ENCODE data around the gene ZNF333.

Gene ZNF333

GRCh38 chr19:14659874-14660489 is 29.9 kb upstream of the ZNF333 start:
- H3K9me3 ChIP-seq (ENCODE audit: control extremely low read depth in 1 of 5, control insufficient read depth in 4 of 5, insufficient read depth in 2 of 5, low read depth in 1 of 5, low read length in 4 of 5) = no peaks in the 10 kb centered on the region
- POLR2A ChIA-PET = no interaction called here
- CTCF ChIA-PET = interaction anchor here (1.3 kb wide), 1 partner anchor 86 kb away, joined by 4 read pairs; no protein-coding TSS in a partner anchor
- peaks cover 0 to 14% (median 9%) of the 10 kb centered on the region in 4 experiments for H3K4me1 ChIP-seq (ENCODE audit: control extremely low read depth in 1 of 4, control insufficient read depth in 4 of 4, insufficient read depth in 4 of 4, low read length in 3 of 4)
- H3K36me3 ChIP-seq (ENCODE audit: control insufficient read depth in 4 of 4, insufficient read depth in 4 of 4, low read length in 3 of 4) = no peaks in the 10 kb centered on the region
- H3K27ac ChIP-seq (ENCODE audit: insufficient read depth in 1 of 2, low read depth in 1 of 2, low read length in 2 of 2, poor library complexity in 1 of 2, severe bottlenecking in 2 of 2) = no peak overlapping the region
- no peak for DNase-seq
- no peaks in the 10 kb centered on the region for H3K27me3 ChIP-seq (replicated peaks in 2 of 5; ENCODE audit: control insufficient read depth in 4 of 5, insufficient read depth in 5 of 5, low read length in 4 of 5)
- no peak overlapping the region for H3K4me3 ChIP-seq (ENCODE audit: control insufficient read depth in 1 of 7, extremely low read depth in 1 of 7, insufficient read depth in 4 of 7, low read depth in 2 of 7, low read length in 6 of 7)
- no CpG with 5 or more reads among the region's 6 CpGs for WGBS (ENCODE audit: insufficient coverage)

- H3K9me3 ChIP-seq (ENCODE audit: control extremely low read depth in 1 of 5, control insufficient read depth in 4 of 5, insufficient read depth in 2 of 5, low read depth in 1 of 5, low read length in 4 of 5) = no peaks in the 10 kb centered on the region
- H3K4me3 ChIP-seq (ENCODE audit: control insufficient read depth in 1 of 7, extremely low read depth in 1 of 7, insufficient read depth in 4 of 7, low read depth in 2 of 7, low read length in 6 of 7) = no peak overlapping the region
- no peaks in the 10 kb centered on the region for H3K36me3 ChIP-seq (ENCODE audit: control insufficient read depth in 4 of 4, insufficient read depth in 4 of 4, low read length in 3 of 4)
- CTCF ChIA-PET = no interaction called here
- 12% methylated on average over 4 of the region's 12 CpGs for WGBS (ENCODE audit: insufficient coverage)
- no peak overlapping the region for H3K27ac ChIP-seq (ENCODE audit: insufficient read depth in 1 of 2, low read depth in 1 of 2, low read length in 2 of 2, poor library complexity in 1 of 2, severe bottlenecking in 2 of 2)
- peak; percentile 40 to 49 (median 44) for DNase-seq
- no peaks in the 10 kb centered on the region for H3K27me3 ChIP-seq (replicated peaks in 2 of 5; ENCODE audit: control insufficient read depth in 4 of 5, insufficient read depth in 5 of 5, low read length in 4 of 5)
- peaks cover 0 to 14% (median 9%) of the 10 kb centered on the region in 4 experiments for H3K4me1 ChIP-seq (ENCODE audit: control extremely low read depth in 1 of 4, control insufficient read depth in 4 of 4, insufficient read depth in 4 of 4, low read length in 3 of 4)
- POLR2A ChIA-PET = no interaction called here
Observed at GRCh38 chr19:14661372-14661924, 28.4 kb upstream of the ZNF333 start.

GRCh38 chr19:14669940-14670339 is 19.9 kb upstream of the ZNF333 start:
- CTCF ChIA-PET = interaction anchor here (1.1 kb wide), 1 partner anchor 15 kb away, joined by 5 read pairs; no protein-coding TSS in a partner anchor
- POLR2A ChIA-PET = no interaction called here
- WGBS (ENCODE audit: insufficient coverage) = 82% methylated on average over 2 of the region's 3 CpGs
- no peak for DNase-seq
- H3K4me1 ChIP-seq (ENCODE audit: control extremely low read depth in 1 of 4, control insufficient read depth in 4 of 4, insufficient read depth in 4 of 4, low read length in 3 of 4) = peaks cover 0 to 14% (median 10%) of the 10 kb centered on the region in 4 experiments
- no peak overlapping the region for H3K4me3 ChIP-seq (ENCODE audit: control insufficient read depth in 1 of 7, extremely low read depth in 1 of 7, insufficient read depth in 4 of 7, low read depth in 2 of 7, low read length in 6 of 7)
- no peak overlapping the region for H3K27ac ChIP-seq (ENCODE audit: insufficient read depth in 1 of 2, low read depth in 1 of 2, low read length in 2 of 2, poor library complexity in 1 of 2, severe bottlenecking in 2 of 2)
- H3K9me3 ChIP-seq (ENCODE audit: control extremely low read depth in 1 of 5, control insufficient read depth in 4 of 5, insufficient read depth in 2 of 5, low read depth in 1 of 5, low read length in 4 of 5) = peaks cover 0 to 7% (median 6%) of the 10 kb centered on the region in 5 experiments
- no peaks in the 10 kb centered on the region for H3K36me3 ChIP-seq (ENCODE audit: control insufficient read depth in 4 of 4, insufficient read depth in 4 of 4, low read length in 3 of 4)
- H3K27me3 ChIP-seq (replicated peaks in 2 of 5; ENCODE audit: control insufficient read depth in 4 of 5, insufficient read depth in 5 of 5, low read length in 4 of 5) = no peaks in the 10 kb centered on the region

- no peaks in the 10 kb centered on the region for H3K36me3 ChIP-seq (ENCODE audit: control insufficient read depth in 4 of 4, insufficient read depth in 4 of 4, low read length in 3 of 4)
- CTCF ChIA-PET = interaction anchor here (1.1 kb wide), 1 partner anchor 15 kb away, joined by 5 read pairs; no protein-coding TSS in a partner anchor
- POLR2A ChIA-PET = no interaction called here
- H3K9me3 ChIP-seq (ENCODE audit: control extremely low read depth in 1 of 5, control insufficient read depth in 4 of 5, insufficient read depth in 2 of 5, low read depth in 1 of 5, low read length in 4 of 5) = peaks cover 0 to 7% (median 6%) of the 10 kb centered on the region in 5 experiments
- no peak overlapping the region for H3K27ac ChIP-seq (ENCODE audit: insufficient read depth in 1 of 2, low read depth in 1 of 2, low read length in 2 of 2, poor library complexity in 1 of 2, severe bottlenecking in 2 of 2)
- no peaks in the 10 kb centered on the region for H3K27me3 ChIP-seq (replicated peaks in 2 of 5; ENCODE audit: control insufficient read depth in 4 of 5, insufficient read depth in 5 of 5, low read length in 4 of 5)
- peaks cover 0 to 17% (median 11%) of the 10 kb centered on the region in 4 experiments for H3K4me1 ChIP-seq (ENCODE audit: control extremely low read depth in 1 of 4, control insufficient read depth in 4 of 4, insufficient read depth in 4 of 4, low read length in 3 of 4)
- WGBS (ENCODE audit: insufficient coverage) = 72% methylated on average over 2 of the region's 2 CpGs
- H3K4me3 ChIP-seq (ENCODE audit: control insufficient read depth in 1 of 7, extremely low read depth in 1 of 7, insufficient read depth in 4 of 7, low read depth in 2 of 7, low read length in 6 of 7) = no peak overlapping the region
- no peak for DNase-seq
Observed at GRCh38 chr19:14670408-14670807, 19.4 kb upstream of the ZNF333 start.

- Histone ChIP-seq H3K4me1 (ENCODE audit: control extremely low read depth in 1 of 4, control insufficient read depth in 4 of 4, insufficient read depth in 4 of 4, low read length in 3 of 4) (peaks cover 0 to 17% (median 11%) of the 10 kb centered on the region in 4 experiments), H3K9me3 (ENCODE audit: control extremely low read depth in 1 of 5, control insufficient read depth in 4 of 5, insufficient read depth in 2 of 5, low read depth in 1 of 5, low read length in 4 of 5) (peaks cover 0 to 7% (median 6%) of the 10 kb centered on the region in 5 experiments), H3K4me3 (ENCODE audit: control insufficient read depth in 1 of 7, extremely low read depth in 1 of 7, insufficient read depth in 4 of 7, low read depth in 2 of 7, low read length in 6 of 7) (no peak overlapping the region), H3K36me3 (ENCODE audit: control insufficient read depth in 4 of 4, insufficient read depth in 4 of 4, low read length in 3 of 4) (no peaks in the 10 kb centered on the region), H3K27ac (ENCODE audit: insufficient read depth in 1 of 2, low read depth in 1 of 2, low read length in 2 of 2, poor library complexity in 1 of 2, severe bottlenecking in 2 of 2) (no peak overlapping the region), H3K27me3 (replicated peaks in 2 of 5; ENCODE audit: control insufficient read depth in 4 of 5, insufficient read depth in 5 of 5, low read length in 4 of 5) (no peaks in the 10 kb centered on the region)
- ChIA-PET POLR2A (no interaction called here), CTCF (interaction anchor here (0.6 to 5.8 kb wide), 3 partner anchors 13 to 116 kb away, joined by 4 to 32 read pairs (median 8); no protein-coding TSS in a partner anchor)
- WGBS (ENCODE audit: insufficient coverage) = 100% methylated on average over 3 of the region's 3 CpGs
- peak in 2 of 3 donors; percentile 43 to 50 for DNase-seq
Observed at GRCh38 chr19:14672188-14672872, 17.5 kb upstream of the ZNF333 start.

GRCh38 chr19:14673088-14673487 is 16.8 kb upstream of the ZNF333 start:
- POLR2A ChIA-PET = no interaction called here
- Histone ChIP-seq H3K36me3 (ENCODE audit: control insufficient read depth in 4 of 4, insufficient read depth in 4 of 4, low read length in 3 of 4) (no peaks in the 10 kb centered on the region), H3K27me3 (replicated peaks in 2 of 5; ENCODE audit: control insufficient read depth in 4 of 5, insufficient read depth in 5 of 5, low read length in 4 of 5) (no peaks in the 10 kb centered on the region), H3K9me3 (ENCODE audit: control extremely low read depth in 1 of 5, control insufficient read depth in 4 of 5, insufficient read depth in 2 of 5, low read depth in 1 of 5, low read length in 4 of 5) (peaks cover 0 to 7% (median 6%) of the 10 kb centered on the region in 5 experiments), H3K27ac (ENCODE audit: insufficient read depth in 1 of 2, low read depth in 1 of 2, low read length in 2 of 2, poor library complexity in 1 of 2, severe bottlenecking in 2 of 2) (no peak overlapping the region), H3K4me1 (ENCODE audit: control extremely low read depth in 1 of 4, control insufficient read depth in 4 of 4, insufficient read depth in 4 of 4, low read length in 3 of 4) (peaks cover 0 to 17% (median 11%) of the 10 kb centered on the region in 4 experiments), H3K4me3 (ENCODE audit: control insufficient read depth in 1 of 7, extremely low read depth in 1 of 7, insufficient read depth in 4 of 7, low read depth in 2 of 7, low read length in 6 of 7) (no peak overlapping the region)
- CTCF ChIA-PET = interaction anchor here (1.3 to 5.8 kb wide), 3 partner anchors 13 to 99 kb away, joined by 8 to 32 read pairs (median 8); no protein-coding TSS in a partner anchor
- 100% methylated on average over 1 of the region's 1 CpG for WGBS (ENCODE audit: insufficient coverage)
- DNase-seq = peak in 2 of 3 donors; percentile 17 to 52

Measured in common myeloid progenitor, CD34-positive (primary cell).